ENCODE measurements around the gene SIRT3. TPM values are rescaled to one million over a fixed set of nuclear protein-coding genes. Genes with fewer than 3 reads are reported as not detected.
"Not testable (repeated sequence)": the region's sequence is repeated elsewhere in the genome, so short reads cannot be mapped to it uniquely, and the experiment has no call there.

The SIRT3 gene
- total RNA-seq, 1 donor from 2014 or later: 11.0 TPM

- intact Hi-C loops (cut with micrococcal nuclease): loop anchor here (2.0 to 5.0 kb wide), 3 partner anchors 107 to 601 kb away; partner anchors contain the start of genes PIDD1, RPLP2 and SIGIRR
Observed at GRCh38 chr11:206002-206384, 30.1 kb downstream of the SIRT3 start.

DNA sequence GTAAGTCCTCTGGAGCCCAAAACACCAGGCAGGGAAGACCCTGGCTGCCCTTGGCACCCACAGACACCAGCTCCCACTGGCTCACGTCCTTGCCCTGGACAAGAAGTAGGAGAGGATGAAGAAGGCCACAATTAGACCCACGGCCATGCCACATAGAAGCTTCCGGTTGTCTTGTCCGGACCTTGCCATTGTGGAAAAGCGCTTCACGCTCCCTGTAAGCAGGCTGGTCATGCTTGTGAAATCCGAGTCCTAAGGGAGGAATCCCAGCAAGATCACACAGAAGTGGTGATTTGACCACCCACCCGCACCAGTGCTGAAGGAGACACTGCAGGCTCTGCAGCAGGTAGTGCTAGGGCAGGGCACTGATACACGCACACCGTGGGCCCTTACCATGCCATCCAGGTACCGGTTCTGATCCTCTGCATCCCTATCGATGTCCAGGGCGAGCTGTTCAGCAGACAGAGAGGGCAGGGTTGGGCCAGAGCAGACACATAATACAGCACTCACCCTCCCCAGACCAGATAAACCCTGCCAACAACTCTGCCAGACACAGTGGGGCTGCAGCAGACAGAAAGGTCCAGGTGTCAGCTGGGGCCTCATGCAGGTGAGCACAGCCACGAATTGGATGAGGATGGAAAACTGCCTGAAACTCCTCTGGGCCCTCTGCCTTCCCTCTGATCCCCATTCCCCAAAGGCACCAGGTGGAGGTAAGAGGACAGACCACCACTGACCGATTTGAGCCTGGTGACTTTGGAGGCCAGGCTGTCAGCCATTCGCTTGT is 30.7 kb downstream of the SIRT3 start:
- intact Hi-C loops (cut with micrococcal nuclease): loop anchor here (2.0 to 5.0 kb wide), 3 partner anchors 107 to 602 kb away; partner anchors contain the start of genes PIDD1, RPLP2 and SIGIRR

GRCh38 chr11:204587-205109 is 31.5 kb downstream of the SIRT3 start:
- intact Hi-C loops (cut with micrococcal nuclease): loop anchor here (5.0 kb wide), 1 partner anchor 603 kb away; the partner anchor contains the start of genes PIDD1 and RPLP2

- intact Hi-C loops (cut with micrococcal nuclease): no loop called here
Observed at GRCh38 chr11:203945-204586, 32.1 kb downstream of the SIRT3 start.

DNA sequence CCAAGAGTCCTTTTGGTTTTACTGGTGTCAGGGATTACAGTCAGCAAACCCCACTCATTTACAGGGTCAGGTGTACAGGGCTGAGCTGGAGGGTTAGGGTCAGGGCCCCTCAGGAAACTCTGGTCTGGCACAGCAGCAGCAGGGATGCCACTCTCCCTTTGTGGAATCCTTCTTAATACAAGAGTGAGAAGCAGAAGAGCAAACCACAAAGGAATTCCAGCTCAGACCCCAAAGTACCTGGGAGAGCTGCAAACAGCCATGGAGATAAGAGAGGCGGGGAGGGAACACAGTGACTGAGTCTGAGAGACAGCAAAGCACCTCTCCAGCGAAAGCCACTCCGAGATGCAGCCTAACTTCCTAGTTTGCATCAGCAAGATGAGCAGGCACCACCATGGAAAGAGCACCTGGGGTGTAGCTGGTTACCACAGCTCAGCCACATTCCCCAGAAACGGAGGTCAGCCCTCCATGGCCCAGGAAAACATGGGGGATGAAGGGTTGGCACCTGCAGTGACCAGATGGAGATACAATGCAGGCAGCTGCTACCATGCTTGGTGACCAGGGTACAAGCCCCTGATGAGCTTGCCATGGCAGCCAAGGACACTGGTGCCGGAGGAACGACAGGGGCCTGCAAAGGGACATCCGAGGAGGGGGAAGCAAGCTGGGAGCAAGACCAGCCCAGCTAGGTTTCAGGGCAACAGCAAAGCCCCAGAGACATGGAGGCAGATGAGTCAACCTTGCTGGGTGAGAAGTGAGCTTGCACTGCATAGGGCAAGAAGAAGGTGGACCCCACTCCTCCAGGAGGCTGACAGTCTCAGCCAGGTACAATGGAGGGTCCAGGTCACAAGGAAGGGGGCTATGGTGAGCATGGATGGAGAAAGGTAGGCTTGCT is 32.8 kb downstream of the SIRT3 start:
- intact Hi-C loops (cut with micrococcal nuclease): no loop called here

DNA sequence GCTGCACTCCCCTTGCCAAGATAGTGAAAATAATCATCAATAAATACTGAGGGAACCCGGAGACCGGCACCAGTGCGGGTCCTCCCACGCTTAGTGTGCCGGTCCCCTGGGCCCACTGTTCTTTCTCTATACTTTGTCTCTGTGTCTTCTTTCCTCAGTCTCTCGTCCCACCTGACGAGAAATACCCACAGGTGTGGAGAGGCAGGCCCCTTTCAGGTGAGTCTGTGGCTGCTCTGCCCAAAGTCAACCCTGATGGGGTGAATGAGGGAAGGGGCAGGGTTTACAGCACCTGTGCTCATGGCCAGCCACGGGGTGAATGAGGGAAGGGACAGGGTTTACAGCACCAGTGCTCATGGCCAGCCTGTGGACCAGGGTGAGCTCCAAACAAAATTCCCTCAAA is 33.7 kb downstream of the SIRT3 start:
- intact Hi-C loops (cut with micrococcal nuclease): no loop called here

GRCh38 chr11:201966-202365 is 34.2 kb downstream of the SIRT3 start:
- intact Hi-C loops (cut with micrococcal nuclease): no loop called here

DNA sequence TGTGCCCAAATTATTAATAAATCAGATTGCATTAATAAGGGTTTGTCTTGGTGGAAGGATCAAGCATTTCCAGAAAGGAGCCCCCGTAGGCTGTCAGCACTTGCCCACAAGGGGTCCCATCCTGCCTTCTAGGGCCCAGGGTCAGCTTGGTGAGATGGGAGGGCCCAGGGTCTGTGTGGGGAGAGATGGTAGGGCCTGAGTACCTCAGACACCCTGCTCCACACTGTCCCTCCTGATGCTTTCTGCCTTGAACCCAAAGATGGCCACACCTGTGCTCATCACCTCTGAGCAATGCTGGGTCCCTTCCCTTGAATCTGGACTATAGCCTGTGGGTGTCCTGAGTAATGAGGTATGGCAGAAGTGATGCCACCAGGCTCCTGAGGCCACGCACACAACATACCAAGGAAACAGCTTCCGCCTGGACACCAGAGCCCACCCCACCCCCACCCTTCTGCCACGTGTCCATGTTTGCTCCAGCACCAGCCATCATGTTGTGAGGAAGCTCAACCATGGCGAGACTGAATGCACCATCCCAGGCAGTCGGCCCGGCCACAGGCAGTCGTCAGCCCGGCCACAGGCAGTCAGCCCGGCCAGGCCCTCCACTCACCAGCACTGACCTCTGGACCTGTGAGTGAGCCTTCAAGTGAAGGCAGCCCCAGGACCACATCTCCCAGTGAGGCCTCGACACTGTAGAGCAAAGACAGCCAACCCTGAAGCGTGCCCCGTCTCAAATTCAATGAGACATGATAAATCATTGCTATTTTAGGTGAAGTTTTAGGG is 35.7 kb downstream of the SIRT3 start:
- intact Hi-C loops (cut with micrococcal nuclease): no loop called here

DNA sequence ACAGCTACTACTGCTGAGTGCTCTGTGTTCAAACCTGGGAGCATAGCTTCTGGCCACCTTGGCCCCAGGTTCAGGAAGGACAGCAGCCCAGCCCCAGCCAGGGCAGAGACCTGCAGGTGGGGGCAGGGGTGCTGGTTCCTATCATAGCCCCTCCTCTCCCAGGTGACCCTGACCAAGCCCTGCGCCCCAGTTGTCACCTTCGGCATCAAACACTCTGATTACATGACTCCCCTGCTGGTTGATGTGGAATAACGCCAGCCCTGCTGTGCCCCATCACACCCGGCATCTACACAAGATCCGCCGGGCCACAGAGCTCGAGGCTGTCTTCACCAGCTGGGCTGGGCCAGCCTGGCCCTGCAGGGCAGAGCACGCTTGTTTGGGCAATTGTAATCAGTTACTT is 36.4 kb downstream of the SIRT3 start:
- intact Hi-C loops (cut with micrococcal nuclease): no loop called here

DNA sequence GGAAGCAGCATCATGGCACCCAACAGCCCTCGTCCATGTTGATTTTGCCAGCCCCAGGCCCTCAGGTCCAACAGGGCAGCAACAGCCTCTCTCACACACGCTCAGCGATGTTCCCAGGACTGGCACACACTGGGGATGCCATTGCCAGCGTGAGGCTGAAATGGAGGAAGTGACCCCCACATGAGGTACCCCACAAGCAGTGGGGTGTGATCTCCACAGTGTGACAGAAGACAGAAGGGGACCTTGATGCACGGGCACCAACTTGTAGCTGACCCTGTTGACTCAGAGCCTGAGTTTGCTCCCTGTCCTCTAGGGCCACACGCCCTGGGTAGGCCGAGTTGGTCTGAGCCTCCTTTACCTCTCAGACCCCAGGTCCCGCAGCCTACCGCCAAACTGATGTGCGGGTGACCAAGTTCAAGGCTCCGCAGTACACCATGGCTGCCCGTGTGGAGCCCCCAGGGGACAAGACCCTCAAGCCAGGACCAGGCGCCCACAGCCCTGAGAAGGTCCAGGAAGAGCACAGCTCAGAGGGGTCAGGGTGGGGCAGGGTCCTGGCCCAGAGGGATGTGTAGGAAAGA is 37.0 kb downstream of the SIRT3 start:
- intact Hi-C loops (cut with micrococcal nuclease): no loop called here

GRCh38 chr11:198236-198806 is 37.8 kb downstream of the SIRT3 start:
- intact Hi-C loops (cut with micrococcal nuclease): no loop called here

DNA sequence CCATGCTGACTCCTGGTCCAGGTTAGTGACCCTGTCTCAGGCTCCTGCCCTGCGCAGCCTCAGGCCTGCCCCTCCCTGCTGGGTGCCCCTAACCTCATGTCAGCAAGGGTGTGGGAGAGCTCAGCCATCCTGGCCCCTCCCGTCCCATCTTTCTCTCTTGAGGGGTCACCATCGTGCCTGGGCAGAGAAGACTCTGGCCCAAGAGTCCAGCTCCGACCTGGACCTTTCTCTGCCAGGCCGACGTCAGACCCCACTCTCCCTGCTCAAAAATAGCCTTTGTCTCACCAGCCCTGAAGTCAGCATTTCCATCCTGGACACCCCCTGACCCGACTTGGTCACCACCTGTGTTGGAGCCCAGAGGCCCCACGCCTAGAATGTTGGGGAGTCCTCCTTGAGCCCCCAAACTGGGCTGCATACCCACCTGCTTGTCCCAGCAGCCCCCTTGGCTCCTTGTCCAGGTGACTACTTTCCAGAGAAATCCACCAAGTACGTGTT is 38.4 kb downstream of the SIRT3 start:
- intact Hi-C loops (cut with micrococcal nuclease): no loop called here

- intact Hi-C loops (cut with micrococcal nuclease): no loop called here
Observed at GRCh38 chr11:196786-197731, 39.1 kb downstream of the SIRT3 start.

DNA sequence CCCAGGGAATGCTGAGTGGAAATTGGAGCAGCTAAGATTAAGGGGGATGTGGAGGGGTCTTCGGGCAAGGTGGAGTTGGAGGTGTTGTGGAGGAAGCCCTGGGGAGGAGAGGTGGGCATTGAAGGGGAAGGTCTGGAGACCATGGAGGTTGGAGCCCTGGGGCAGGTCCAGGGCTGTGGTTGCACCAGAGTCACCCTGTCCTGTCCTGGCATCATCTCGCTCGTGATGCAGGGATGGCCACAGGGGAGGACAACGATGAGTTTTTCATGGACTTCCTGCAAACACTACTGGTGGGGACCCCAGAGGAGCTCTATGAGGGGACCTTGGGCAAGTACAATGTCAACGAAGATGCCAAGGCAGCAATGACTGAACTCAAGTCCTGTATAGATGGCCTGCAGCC is 42.7 kb downstream of the SIRT3 start:
- intact Hi-C loops (cut with micrococcal nuclease): not testable (repeated sequence)

GRCh38 chr11:192674-193128 is 43.4 kb downstream of the SIRT3 start, which contains the start of gene SCGB1C1:
Gene SCGB1C1 (plus strand): TSS chr11:193078. CDS start chr11:193100, 22 bp downstream.
- intact Hi-C loops (cut with micrococcal nuclease): not testable (repeated sequence)

GRCh38 chr11:191490-192478 is 44.4 kb downstream of the SIRT3 start:
- intact Hi-C loops (cut with micrococcal nuclease): not testable (repeated sequence)

- intact Hi-C loops (cut with micrococcal nuclease): not testable (repeated sequence)
Observed at GRCh38 chr11:190546-190945, 45.6 kb downstream of the SIRT3 start.
